A549 treated with CORT108297 at 1 μM for 4 hours (cell line): ENCODE data around the gene PAX2. TPM values are rescaled to one million over a fixed set of nuclear protein-coding genes. Genes with fewer than 3 reads are reported as not detected.

Source experiments
- total RNA-seq: library from RNA; stranded (reverse); fragments of 200-300 nt; extraction: Qiagen RNA extraction; gene quantifications from 5 replicates; pipeline ENCODE4 v1.2.3, GENCODE V29; 2022

The PAX2 gene
- 0.09 to 0.30 TPM (median 0.19 TPM) in 5 replicates for total RNA-seq

DNA sequence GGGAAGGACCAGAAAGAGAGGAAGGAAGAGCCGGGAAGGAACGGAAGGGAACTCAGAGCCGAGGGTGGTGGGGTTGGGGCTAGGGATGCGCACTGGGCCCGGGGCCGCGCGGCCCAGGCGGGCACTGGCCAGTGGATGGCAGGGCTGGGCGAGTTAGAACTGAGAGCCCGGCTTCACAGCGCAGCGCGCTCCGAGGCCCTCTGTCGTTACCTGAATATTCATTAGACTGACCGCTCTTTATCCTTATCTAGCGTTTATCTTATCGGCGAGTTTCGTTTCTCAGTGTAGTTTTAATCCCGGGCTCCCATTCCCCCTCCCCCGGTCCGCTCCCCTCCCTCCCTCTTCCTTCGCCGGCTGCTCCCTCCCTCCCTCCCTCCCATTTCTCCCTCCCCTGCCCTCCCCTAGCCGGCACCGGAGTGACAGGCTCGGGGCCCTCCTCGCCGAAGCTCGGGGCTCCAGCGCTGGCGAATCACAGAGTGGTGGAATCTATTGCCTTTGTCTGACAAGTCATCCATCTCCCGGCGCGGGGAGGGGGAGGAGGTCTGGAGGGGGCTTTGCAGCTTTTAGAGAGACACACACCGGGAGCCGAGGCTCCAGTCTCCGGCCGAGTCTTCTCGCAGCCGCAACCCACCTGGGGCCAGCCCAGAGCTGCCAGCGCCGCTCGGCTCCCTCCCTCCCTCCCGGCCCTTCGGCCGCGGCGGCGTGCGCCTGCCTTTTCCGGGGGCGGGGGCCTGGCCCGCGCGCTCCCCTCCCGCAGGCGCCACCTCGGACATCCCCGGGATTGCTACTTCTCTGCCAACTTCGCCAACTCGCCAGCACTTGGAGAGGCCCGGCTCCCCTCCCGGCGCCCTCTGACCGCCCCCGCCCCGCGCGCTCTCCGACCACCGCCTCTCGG, at the start of gene PAX2:
PAX2 (plus strand) TSS at position 596 of the 895 bp plus-strand sequence. CDS start 679 bp downstream, outside the sequence.

Other genes starting within 250 kb of the PAX2 start
- 1.6 to 3.0 TPM (median 2.3 TPM) in 5 replicates for gene SEC31B, start 225.7 kb upstream of the PAX2 start, total RNA-seq
- 275 to 300 TPM (median 284 TPM) in 5 replicates for gene NDUFB8, start 215.7 kb upstream of the PAX2 start, total RNA-seq
- gene HIF1AN, start 209.6 kb upstream of the PAX2 start, total RNA-seq: 12.7 to 19.7 TPM (median 17.0 TPM) in 5 replicates
- 9.1 to 11.1 TPM (median 9.5 TPM) in 5 replicates for gene SLF2, start 167.4 kb downstream of the PAX2 start, total RNA-seq
- gene SEMA4G, start 223.9 kb downstream of the PAX2 start, total RNA-seq: 8.0 to 10.4 TPM (median 9.7 TPM) in 5 replicates
- 68.2 to 102 TPM (median 100 TPM) in 5 replicates for gene MRPL43, start 241.9 kb downstream of the PAX2 start, total RNA-seq
- 37.5 to 46.4 TPM (median 41.9 TPM) in 5 replicates for gene TWNK, start 242.0 kb downstream of the PAX2 start, total RNA-seq